Karpas-422 (cell line): ENCODE data around the gene ATP6AP1. TPM values are rescaled to one million over a fixed set of nuclear protein-coding genes. Genes with fewer than 3 reads are reported as not detected.

Experiments used
- DNase-seq: peaks from one replicate; pipeline ENCODE4 v3.0.0-alpha.2; 2015
- H2AFZ ChIP-seq: fragments of 200-600 bp; sonication (generic); 2 replicates; pipeline ENCODE4 v1.6.1; 2014; ENCODE audit warnings: antibody characterized with exemption, low read length, mixed read lengths
- H3K27ac ChIP-seq: fragments of 200-600 bp; sonication (generic); 2 replicates; pipeline ENCODE4 v1.5.1; 2014; ENCODE audit warnings: mild to moderate bottlenecking, low read length, moderate library complexity
- H3K27me3 ChIP-seq: fragments of 200-600 bp; sonication (generic); 2 replicates; pipeline ENCODE4 v1.6.1; 2014; ENCODE audit warnings: low read length, mixed read lengths
- H3K36me3 ChIP-seq: fragments of 200-600 bp; sonication (generic); 2 replicates; pipeline ENCODE4 v1.6.1; 2014; ENCODE audit warnings: low read length, mixed read lengths; ENCODE audit not compliant: insufficient read depth
- H3K4me1 ChIP-seq: fragments of 200-600 bp; sonication (generic); 2 replicates; pipeline ENCODE4 v1.6.1; 2014; ENCODE audit warnings: mild to moderate bottlenecking, low read length, mixed read lengths
- H3K4me2 ChIP-seq: fragments of 200-600 bp; sonication (generic); 2 replicates; pipeline ENCODE4 v1.6.1; 2014; ENCODE audit warnings: low read length, low read depth, mild to moderate bottlenecking; ENCODE audit not compliant: poor library complexity, severe bottlenecking
- H3K4me3 ChIP-seq: fragments of 200-600 bp; sonication (generic); 2 replicates; pipeline ENCODE4 v1.5.1; 2014; ENCODE audit warnings: mild to moderate bottlenecking, antibody characterized with exemption, low read length, mixed read lengths
- H3K79me2 ChIP-seq: fragments of 200-600 bp; sonication (generic); 2 replicates; pipeline ENCODE4 v1.6.1; 2014; ENCODE audit warnings: mild to moderate bottlenecking, low read length, mixed read lengths
- H3K9ac ChIP-seq: fragments of 200-600 bp; sonication (generic); 2 replicates; pipeline ENCODE4 v1.6.0; 2014; ENCODE audit warnings: low read length
- H3K9me2 ChIP-seq: fragments of 200-600 bp; sonication (generic), shearing (Covaris generic); replicated peaks from 2 replicates; pipeline ENCODE4 v1.6.0; 2014; ENCODE audit warnings: mild to moderate bottlenecking, low read length, moderate library complexity; ENCODE audit not compliant: insufficient read depth
- H3K9me3 ChIP-seq: fragments of 300-700, 200-600 bp; sonication (generic); 2 replicates; pipeline ENCODE4 v1.6.1; 2014; ENCODE audit warnings: low read length, mixed read lengths
- H4K20me1 ChIP-seq: fragments of 200-600 bp; sonication (generic); 2 replicates; pipeline ENCODE4 v1.6.1; 2014; ENCODE audit warnings: mild to moderate bottlenecking, antibody characterized with exemption, low read length, low read depth; ENCODE audit not compliant: insufficient read depth
- total RNA-seq: library from RNA; depleted of rRNA; stranded (reverse); fragments of >200 nt; shearing (Covaris generic); gene quantifications from 2 replicates; pipeline ENCODE4 v1.2.3, GENCODE V29; 2014; ENCODE audit warnings: low replicate concordance

The ATP6AP1 gene
- total RNA-seq, 1 experiment from 2014 or later: 40.0 TPM

DNA sequence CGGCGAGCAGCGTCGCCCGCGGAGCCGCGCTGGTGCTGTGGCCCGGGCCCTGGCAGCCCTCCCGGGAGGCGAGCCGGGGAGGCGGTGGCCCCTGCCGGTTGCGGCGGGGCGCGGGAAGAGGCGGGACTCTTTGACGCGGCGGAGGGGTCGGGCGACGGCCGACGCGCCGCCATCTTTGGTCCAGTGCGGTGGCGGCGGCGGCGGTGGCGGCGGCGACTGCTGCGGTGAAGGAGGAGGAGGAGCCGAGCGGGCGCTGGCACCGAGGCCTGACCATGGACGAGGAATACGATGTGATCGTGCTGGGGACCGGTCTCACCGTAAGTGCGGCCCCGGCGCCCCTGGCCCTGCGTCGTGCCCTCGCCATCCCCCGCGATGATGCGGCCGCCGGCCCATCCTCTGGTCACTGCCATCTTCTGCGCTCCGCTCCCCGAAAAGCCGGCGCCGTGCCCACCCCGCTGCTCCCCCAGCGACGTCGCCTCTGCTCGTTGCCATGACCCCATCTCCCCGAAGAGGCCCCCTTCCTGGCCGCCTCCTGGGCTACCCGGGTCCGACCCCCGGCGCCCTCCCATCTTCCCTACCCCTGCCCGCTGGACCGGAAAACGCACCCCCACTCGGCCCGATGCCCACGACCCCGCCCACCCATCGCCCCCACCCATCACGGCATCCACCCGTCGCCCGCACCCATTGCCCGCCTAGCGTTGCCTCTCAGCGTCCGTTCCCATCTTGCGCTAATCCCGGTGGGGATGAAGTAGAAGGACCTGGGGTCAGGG is 8.7 kb downstream of the ATP6AP1 start, which contains the start of gene GDI1:
Gene GDI1, plus strand, starts transcription at position 172 of the 770 bp plus-strand sequence. Its CDS starts 101 bp downstream, at position 273.
- Histone ChIP-seq H3K9me3 (no peaks in the 10 kb centered on the region), H3K79me2 (peaks cover 21% of the 10 kb centered on the region), H3K4me3 (peak within 1 kb of the TSS; percentile 71), H3K36me3 (no peaks in the 10 kb centered on the region), H3K27ac (peak within 1 kb of the TSS; percentile 19; the same call in 1 of the 2 replicates), H2AFZ (no peak within 1 kb of the TSS), H4K20me1 (peaks cover 7% of the 10 kb centered on the region; the same call in 1 of the 2 replicates), H3K9ac (peak within 1 kb of the TSS; percentile 85), H3K4me2 (peak within 1 kb of the TSS; percentile 75), H3K9me2 (no peaks in the 10 kb centered on the region), H3K4me1 (peaks cover 11% of the 10 kb centered on the region), H3K27me3 (no peaks in the 10 kb centered on the region)
- DNase-seq: peak; percentile 73

DNA sequence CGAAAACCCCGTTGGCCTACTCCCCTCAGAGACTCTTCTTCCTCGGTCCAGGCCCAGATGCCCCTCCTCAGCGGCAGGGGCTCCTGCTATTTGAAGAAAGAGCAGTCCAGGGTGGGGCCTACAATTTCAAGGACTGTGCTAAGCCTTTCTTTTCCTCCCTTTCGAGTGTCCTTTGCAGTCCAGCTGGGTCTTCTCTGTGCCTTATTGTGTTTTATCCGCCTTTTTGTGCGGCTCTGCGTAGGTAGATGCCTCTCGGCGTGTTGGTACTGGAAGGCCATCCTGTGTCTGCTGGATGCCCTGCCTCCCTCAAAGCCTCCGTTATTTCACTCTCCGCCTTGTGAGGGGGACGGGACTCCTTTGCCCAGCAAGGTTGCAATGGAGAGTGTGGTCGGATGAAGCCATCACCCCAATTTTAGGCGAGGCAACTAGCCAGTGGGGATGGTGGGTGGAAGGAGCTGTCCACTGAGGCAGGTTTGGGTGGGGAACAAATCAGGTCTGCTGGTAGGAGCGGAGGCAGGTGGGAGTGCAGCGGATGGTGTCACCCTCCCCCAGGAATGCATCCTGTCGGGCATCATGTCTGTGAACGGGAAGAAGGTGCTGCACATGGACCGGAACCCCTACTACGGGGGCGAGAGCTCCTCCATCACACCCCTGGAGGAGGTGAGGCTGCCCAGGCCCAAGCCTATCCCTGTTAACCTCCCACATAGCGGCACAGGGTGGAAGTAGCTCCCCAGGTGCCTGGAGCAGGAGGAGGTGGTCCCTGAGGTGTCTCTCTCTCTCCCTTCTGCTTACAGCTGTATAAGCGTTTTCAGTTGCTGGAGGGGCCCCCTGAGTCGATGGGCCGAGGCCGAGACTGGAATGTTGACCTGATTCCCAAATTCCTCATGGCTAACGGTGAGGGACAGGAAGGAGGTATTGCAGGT is 9.8 kb downstream of the ATP6AP1 start:
- Histone ChIP-seq H3K9me2 (no peaks in the 10 kb centered on the region), H3K79me2 (peaks cover 21% of the 10 kb centered on the region), H4K20me1 (peaks cover 7% of the 10 kb centered on the region; the same call in 1 of the 2 replicates), H3K4me3 (peak overlapping the region; percentile 71), H3K27ac (peak overlapping the region; percentile 19; the same call in 1 of the 2 replicates), H3K9ac (peak overlapping the region; percentile 85), H3K4me1 (peaks cover 12% of the 10 kb centered on the region), H3K36me3 (no peaks in the 10 kb centered on the region), H3K27me3 (no peaks in the 10 kb centered on the region), H3K9me3 (no peaks in the 10 kb centered on the region), H3K4me2 (peak overlapping the region; percentile 75), H2AFZ (no peak overlapping the region)
- no peak for DNase-seq

DNA sequence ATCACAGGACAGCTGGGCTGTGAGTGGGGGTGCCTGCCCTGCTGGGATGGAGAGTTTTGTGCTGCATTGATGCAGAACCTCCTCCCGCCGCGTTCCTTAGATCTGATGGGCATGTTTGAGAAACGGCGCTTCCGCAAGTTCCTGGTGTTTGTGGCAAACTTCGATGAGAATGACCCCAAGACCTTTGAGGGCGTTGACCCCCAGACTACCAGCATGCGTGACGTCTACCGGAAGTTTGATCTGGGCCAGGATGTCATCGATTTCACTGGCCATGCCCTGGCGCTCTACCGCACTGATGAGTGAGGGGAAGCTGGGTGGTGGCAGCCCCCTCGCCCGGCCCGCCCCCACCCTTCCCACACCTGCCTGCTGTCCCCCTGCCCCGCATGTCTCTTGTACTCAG is 11.4 kb downstream of the ATP6AP1 start:
- no peak overlapping the region for H3K4me2 ChIP-seq
- H3K4me3 ChIP-seq: no peak overlapping the region
- no peak for DNase-seq
- H3K9me2 ChIP-seq: no peaks in the 10 kb centered on the region
- peaks cover 26% of the 10 kb centered on the region for H3K79me2 ChIP-seq
- no peaks in the 10 kb centered on the region for H3K36me3 ChIP-seq
- H3K4me1 ChIP-seq: peaks cover 20% of the 10 kb centered on the region
- peaks cover 7% of the 10 kb centered on the region; the same call in 1 of the 2 replicates for H4K20me1 ChIP-seq
- H3K9ac ChIP-seq: no peak overlapping the region
- no peak overlapping the region for H2AFZ ChIP-seq
- no peaks in the 10 kb centered on the region for H3K27me3 ChIP-seq
- no peaks in the 10 kb centered on the region for H3K9me3 ChIP-seq
- H3K27ac ChIP-seq: no peak overlapping the region

DNA sequence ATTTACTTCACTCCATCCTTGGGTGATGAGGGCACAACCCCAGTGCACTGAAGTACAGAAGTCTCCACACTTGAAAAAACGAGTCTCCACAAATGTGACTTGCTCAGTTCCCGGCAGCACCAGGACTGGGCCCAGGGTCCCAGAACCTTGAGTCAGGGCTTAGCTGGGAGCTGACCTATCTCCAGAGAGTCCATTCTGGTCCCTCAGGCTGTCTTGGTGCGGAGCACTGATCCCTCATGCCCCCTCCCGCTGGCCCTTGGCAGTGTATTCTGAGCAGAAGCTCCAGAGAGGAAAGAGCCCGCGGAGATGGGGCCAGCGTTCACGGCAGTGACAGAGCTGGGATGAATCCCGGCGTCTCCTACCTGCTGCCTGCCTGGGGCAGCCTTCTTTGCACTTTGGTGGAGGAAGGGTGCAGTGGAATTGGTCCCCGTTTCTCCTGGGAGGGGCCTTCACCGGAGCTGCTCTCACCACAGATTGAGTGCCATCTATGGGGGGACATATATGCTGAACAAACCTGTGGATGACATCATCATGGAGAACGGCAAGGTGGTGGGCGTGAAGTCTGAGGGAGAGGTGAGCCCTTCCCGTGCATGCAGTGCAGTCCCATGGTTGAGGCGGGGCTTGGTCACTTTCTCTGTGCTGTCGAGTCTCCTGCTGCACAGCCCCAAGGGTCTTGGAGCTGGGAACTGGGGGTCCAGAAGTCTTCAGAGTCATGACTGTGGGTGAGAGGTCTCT is 12.3 kb downstream of the ATP6AP1 start:
- H3K27me3 ChIP-seq: no peaks in the 10 kb centered on the region
- H3K36me3 ChIP-seq: no peaks in the 10 kb centered on the region
- no peak for DNase-seq
- peaks cover 31% of the 10 kb centered on the region for H3K79me2 ChIP-seq
- no peak overlapping the region for H3K27ac ChIP-seq
- peaks cover 7% of the 10 kb centered on the region; the same call in 1 of the 2 replicates for H4K20me1 ChIP-seq
- H3K4me3 ChIP-seq: no peak overlapping the region
- no peaks in the 10 kb centered on the region for H3K9me2 ChIP-seq
- no peak overlapping the region for H2AFZ ChIP-seq
- no peaks in the 10 kb centered on the region for H3K9me3 ChIP-seq
- H3K4me2 ChIP-seq: no peak overlapping the region
- peaks cover 25% of the 10 kb centered on the region for H3K4me1 ChIP-seq
- H3K9ac ChIP-seq: no peak overlapping the region

DNA sequence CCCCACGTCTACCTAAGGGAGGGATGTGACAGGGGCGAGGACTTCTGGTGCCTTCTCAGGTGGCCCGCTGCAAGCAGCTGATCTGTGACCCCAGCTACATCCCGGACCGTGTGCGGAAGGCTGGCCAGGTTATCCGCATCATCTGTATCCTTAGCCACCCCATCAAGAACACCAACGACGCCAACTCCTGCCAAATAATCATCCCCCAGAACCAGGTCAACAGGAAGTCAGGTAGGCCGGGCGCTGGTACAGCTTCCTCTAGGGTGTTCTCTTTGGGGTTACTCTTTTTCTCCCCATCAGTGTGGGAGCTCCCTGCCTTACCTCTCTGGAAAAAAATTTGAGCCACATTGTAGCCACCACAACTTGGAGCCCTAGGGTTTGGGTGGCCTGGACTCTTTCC is 13.1 kb downstream of the ATP6AP1 start:
- no peaks in the 10 kb centered on the region for H3K36me3 ChIP-seq
- no peak for DNase-seq
- H3K9ac ChIP-seq: no peak overlapping the region
- H2AFZ ChIP-seq: no peak overlapping the region
- H4K20me1 ChIP-seq: peaks cover 7% of the 10 kb centered on the region; the same call in 1 of the 2 replicates
- peaks cover 22% of the 10 kb centered on the region for H3K4me1 ChIP-seq
- H3K9me2 ChIP-seq: no peaks in the 10 kb centered on the region
- H3K4me3 ChIP-seq: no peak overlapping the region
- no peaks in the 10 kb centered on the region for H3K9me3 ChIP-seq
- H3K27ac ChIP-seq: no peak overlapping the region
- H3K4me2 ChIP-seq: no peak overlapping the region
- H3K79me2 ChIP-seq: peaks cover 31% of the 10 kb centered on the region
- H3K27me3 ChIP-seq: no peaks in the 10 kb centered on the region

DNA sequence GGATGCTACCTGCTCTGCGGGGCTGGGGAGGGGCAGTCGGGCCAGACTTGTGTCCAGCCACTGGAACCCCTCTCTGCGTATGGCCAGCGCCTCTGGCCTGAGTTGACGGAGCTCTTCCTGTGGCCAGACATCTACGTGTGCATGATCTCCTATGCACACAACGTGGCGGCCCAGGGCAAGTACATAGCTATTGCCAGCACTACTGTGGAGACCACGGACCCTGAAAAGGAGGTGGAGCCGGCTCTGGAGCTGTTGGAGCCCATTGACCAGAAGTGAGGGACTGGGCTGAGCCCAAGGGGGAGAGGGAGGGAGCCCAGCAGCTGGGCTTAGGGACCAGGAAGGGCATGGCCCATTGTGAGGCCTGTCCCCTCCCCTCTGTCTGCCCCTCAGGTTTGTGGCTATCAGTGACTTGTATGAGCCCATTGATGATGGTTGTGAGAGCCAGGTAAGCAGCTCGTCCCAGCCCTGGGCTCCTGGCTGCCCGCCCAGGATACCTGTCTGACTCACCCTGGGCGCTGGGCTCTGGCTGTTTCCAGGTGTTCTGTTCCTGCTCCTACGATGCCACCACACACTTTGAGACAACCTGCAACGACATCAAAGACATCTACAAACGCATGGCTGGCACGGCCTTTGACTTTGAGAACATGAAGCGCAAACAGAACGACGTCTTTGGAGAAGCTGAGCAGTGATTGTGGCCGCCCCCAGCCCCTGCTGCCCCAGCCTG is 13.7 kb downstream of the ATP6AP1 start:
- peaks cover 7% of the 10 kb centered on the region; the same call in 1 of the 2 replicates for H4K20me1 ChIP-seq
- no peak overlapping the region for H3K9ac ChIP-seq
- H3K4me1 ChIP-seq: peaks cover 22% of the 10 kb centered on the region
- H3K4me3 ChIP-seq: no peak overlapping the region
- no peak overlapping the region for H2AFZ ChIP-seq
- no peaks in the 10 kb centered on the region for H3K27me3 ChIP-seq
- no peaks in the 10 kb centered on the region for H3K9me2 ChIP-seq
- H3K27ac ChIP-seq: no peak overlapping the region
- peaks cover 30% of the 10 kb centered on the region for H3K79me2 ChIP-seq
- no peaks in the 10 kb centered on the region for H3K9me3 ChIP-seq
- no peak overlapping the region for H3K4me2 ChIP-seq
- DNase-seq: no peak
- no peaks in the 10 kb centered on the region for H3K36me3 ChIP-seq

DNA sequence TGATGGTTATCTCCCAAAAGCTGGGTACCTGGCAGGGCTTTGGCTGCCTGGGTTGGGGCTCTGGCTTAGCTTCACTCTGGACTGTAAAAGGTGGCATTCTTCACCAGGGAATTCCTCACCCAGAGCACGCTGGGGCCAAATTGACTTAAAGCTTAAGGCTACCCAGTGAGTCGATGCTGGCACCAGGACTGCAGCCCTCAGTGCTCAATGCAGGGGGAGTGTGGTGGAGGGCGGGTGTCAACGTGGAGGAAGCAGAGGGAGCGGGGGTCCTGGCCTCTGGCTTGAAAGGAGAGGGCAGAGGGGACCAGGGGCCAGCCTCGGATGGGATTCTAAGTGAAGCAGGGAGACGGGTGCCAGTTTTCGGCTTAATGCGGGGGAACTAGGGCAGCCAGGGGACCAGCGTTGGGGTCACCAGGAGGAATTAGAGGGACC is 15.0 kb downstream of the ATP6AP1 start:
- H3K4me1 ChIP-seq: peaks cover 16% of the 10 kb centered on the region

More for the DNA sequence above, 15.0 kb downstream of the ATP6AP1 start:
- Histone ChIP-seq H3K9me2 (no peaks in the 10 kb centered on the region), H3K79me2 (peaks cover 17% of the 10 kb centered on the region), H3K36me3 (no peaks in the 10 kb centered on the region), H4K20me1 (peaks cover 6% of the 10 kb centered on the region; the same call in 1 of the 2 replicates), H2AFZ (no peak overlapping the region), H3K4me2 (peak overlapping the region; percentile 66), H3K9me3 (no peaks in the 10 kb centered on the region), H3K27ac (no peak overlapping the region; the same call in 1 of the 2 replicates), H3K4me3 (peak overlapping the region; percentile 55; the same call in 1 of the 2 replicates), H3K27me3 (no peaks in the 10 kb centered on the region), H3K9ac (peak overlapping the region; percentile 50)
- DNase-seq: peak; percentile 55
